Endothelial cell of umbilical vein (primary cell): ENCODE data around the gene PEMT.

Experiments
- CTCF ChIP-seq, 2 donors: IDR thresholded peaks; 1 replicate in 1 of 2; 2 replicates in 1 of 2; pipeline ENCODE4 v1.5.1; 2011; ENCODE audit warnings: low read length in 2 of 2, mild to moderate bottlenecking in 2 of 2, moderate library complexity in 2 of 2, control low read depth in 1 of 2, inconsistent platforms in 1 of 2, low read depth in 1 of 2; ENCODE audit not compliant: insufficient read depth in 1 of 2; ENCODE audit errors: extremely low read depth in 1 of 2
- EZH2 ChIP-seq: IDR thresholded peaks from 2 replicates; pipeline ENCODE4 v1.6.1; 2012; ENCODE audit warnings: borderline replicate concordance, low read depth, mild to moderate bottlenecking, moderate library complexity, low read length, inconsistent platforms; ENCODE audit not compliant: severe bottlenecking
- JUN ChIP-seq: IDR thresholded peaks from 2 replicates; pipeline ENCODE4 v1.6.1; 2011; ENCODE audit warnings: borderline replicate concordance, low read depth; ENCODE audit not compliant: insufficient read length, insufficient read depth
- MAX ChIP-seq: IDR thresholded peaks from 2 replicates; pipeline ENCODE4 v1.6.1; 2011; ENCODE audit not compliant: insufficient read depth, insufficient read length
- MYC ChIP-seq: IDR thresholded peaks from one replicate; pipeline ENCODE4 v1.6.1; 2011; ENCODE audit warnings: mild to moderate bottlenecking, low read depth, low read length
- POLR2A ChIP-seq: IDR thresholded peaks from 2 replicates; pipeline ENCODE4 v1.6.1; 2012; ENCODE audit warnings: low read depth, mild to moderate bottlenecking, control low read depth, low read length
- POLR2AphosphoS5 ChIP-seq: IDR thresholded peaks from 2 replicates; pipeline ENCODE4 v1.6.1; 2012; ENCODE audit warnings: low read depth, mild to moderate bottlenecking, control low read depth, low read length, moderate library complexity; ENCODE audit not compliant: insufficient read depth

- TF ChIP-seq POLR2A (no peak), CTCF (IDR thresholded peaks at IDR 0.05; ENCODE audit: extremely low read depth in 1 of 2, insufficient read depth in 1 of 2, low read depth in 1 of 2, low read length in 2 of 2) (no peak), POLR2AphosphoS5 (no peak), MAX (no peak), MYC (no peak), JUN (no peak), EZH2 (no peak)
Observed at GRCh38 chr17:17575360-17576251, 15.9 kb downstream of the PEMT start.
